Panc1 (cell line): Measurements from ENCODE around the gene UBE2QL1. TPM values are rescaled to one million over a fixed set of nuclear protein-coding genes. Genes with fewer than 3 reads are reported as not detected.

ENCODE experiments used
- ATAC-seq: fragments of 200-7000 bp; cut with Tn5 transposase; 2 replicates; pipeline ENCODE4 v1.9.1; 2020; ENCODE audit warnings: mild to moderate bottlenecking, moderate library complexity
- BruUV-seq: library from RNA; stranded (reverse); fragments of 400-500 nt; replicated peaks from 2 replicates; lab custom pipeline; 2021; lab: Mats Ljungman, UMichigan
- CTCF ChIA-PET: fragments of 300-600 bp; sonication (Branson Sonifier 250); formaldehyde crosslinking; loops from one replicate; lab custom pipeline; 2022; ENCODE audit warnings: antibody characterized with exemption; lab: Charles Lee
- POLR2A ChIA-PET: fragments of 300-600 bp; sonication (Branson Sonifier 250); formaldehyde crosslinking; loops from one replicate; lab custom pipeline; 2022; ENCODE audit warnings: antibody characterized with exemption; lab: Charles Lee
- DNase-seq: peaks from one replicate; pipeline ENCODE4 v3.0.0-alpha.2; 2010; ENCODE audit warnings: low read depth, low spot score
- H3K27ac ChIP-seq: 2 replicates; pipeline ENCODE4 v1.5.1; 2011; ENCODE audit warnings: mild to moderate bottlenecking, low read length, inconsistent platforms
- H3K27me3 ChIP-seq: fragments of 200-500 bp; sonication (Bioruptor generic); 2 replicates; pipeline ENCODE4 v1.6.0; 2014; ENCODE audit warnings: low read length, inconsistent platforms; ENCODE audit not compliant: control insufficient read depth, insufficient read depth
- H3K36me3 ChIP-seq: fragments of 200-500 bp; sonication (Bioruptor generic); 2 replicates; pipeline ENCODE4 v1.5.1; 2014; ENCODE audit warnings: inconsistent platforms, mild to moderate bottlenecking, low read length, moderate library complexity; ENCODE audit not compliant: control insufficient read depth, insufficient read depth
- H3K4me1 ChIP-seq: 2 replicates; pipeline ENCODE4 v1.5.1; 2011; ENCODE audit warnings: inconsistent platforms, mild to moderate bottlenecking, low read length, moderate library complexity; ENCODE audit not compliant: control insufficient read depth, insufficient read depth
- H3K4me3 ChIP-seq, 2 experiments: 2 replicates each; pipeline ENCODE4 v1.5.1; 2011 to 2012; ENCODE audit warnings: low read depth in 2 of 2, low read length in 2 of 2, mild to moderate bottlenecking in 2 of 2, inconsistent platforms in 1 of 2, moderate library complexity in 1 of 2
- H3K9me3 ChIP-seq: fragments of 200-500 bp; sonication (Bioruptor generic); 2 replicates; pipeline ENCODE4 v1.5.1; 2014; ENCODE audit warnings: low read depth, mild to moderate bottlenecking, inconsistent platforms, low read length, moderate library complexity; ENCODE audit not compliant: control insufficient read depth, insufficient read depth
- CTCF ChIP-seq: fragments of 450-650 bp; IDR thresholded peaks from 2 replicates; pipeline ENCODE4 v1.5.1; 2017; ENCODE audit warnings: mild to moderate bottlenecking
- POLR2AphosphoS5 ChIP-seq: IDR thresholded peaks from 2 replicates; pipeline ENCODE4 v1.6.1; 2012; ENCODE audit warnings: mild to moderate bottlenecking, low read depth, low read length, moderate library complexity
- SIN3A ChIP-seq: IDR thresholded peaks from 2 replicates; pipeline ENCODE4 v1.6.1; 2012; ENCODE audit warnings: low read depth, mild to moderate bottlenecking, low read length, moderate library complexity, borderline replicate concordance; ENCODE audit not compliant: insufficient read depth
- TCF7L2 ChIP-seq: IDR thresholded peaks from 2 replicates; pipeline ENCODE4 v1.6.1; 2011; ENCODE audit warnings: mild to moderate bottlenecking, low read depth, low read length, inconsistent platforms
- in situ Hi-C: cut with HindIII; loops from 2 replicates; pipeline ENCODE4 v1.10.0; 2016; ENCODE audit warnings: low sequenced_read_pairs, low pct_unique_long_range_greater_than_20kb
- intact Hi-C: fragments of 100-400 bp; cut with micrococcal nuclease; formaldehyde crosslinking; loops from one replicate; pipeline ENCODE4 v1.10.0; 2022; ENCODE audit not compliant: unreplicated experiment
- total RNA-seq: library from RNA; stranded (reverse); gene quantifications from one replicate; pipeline ENCODE4 v1.2.1, GENCODE V29; 2021; ENCODE audit not compliant: unreplicated experiment
- TF ChIP-seq, protein P1 (sequence below), 2 experiments: IDR thresholded peaks; 2 replicates each; pipeline ENCODE4 v1.6.1; 2011 to 2012; ENCODE audit warnings: low read depth in 2 of 2, control low read depth in 1 of 2, low read length in 1 of 2, mild to moderate bottlenecking in 1 of 2, moderate library complexity in 1 of 2; ENCODE audit not compliant: insufficient read depth in 1 of 2

UBE2QL1 gene
- total RNA-seq, 1 experiment from 2014 or later = not detected

GRCh38 chr5:6475626-6476312 is 27.1 kb downstream of the UBE2QL1 start:
- intact Hi-C loops (no loop called here), in situ Hi-C loops (no loop called here)
- ChIA-PET POLR2A (no interaction called here), CTCF (no interaction called here)
- BruUV-seq = no TSS peak
- no peak overlapping the region for H3K27ac ChIP-seq
- ATAC-seq (no peak), DNase-seq (no peak)
- H3K4me3 ChIP-seq = no peak overlapping the region
- H3K27me3 ChIP-seq = peaks cover 2% of the 10 kb centered on the region; the same call in 1 of the 2 replicates
- no peak for TF ChIP-seq POLR2AphosphoS5
- TF ChIP-seq, protein P1, sequence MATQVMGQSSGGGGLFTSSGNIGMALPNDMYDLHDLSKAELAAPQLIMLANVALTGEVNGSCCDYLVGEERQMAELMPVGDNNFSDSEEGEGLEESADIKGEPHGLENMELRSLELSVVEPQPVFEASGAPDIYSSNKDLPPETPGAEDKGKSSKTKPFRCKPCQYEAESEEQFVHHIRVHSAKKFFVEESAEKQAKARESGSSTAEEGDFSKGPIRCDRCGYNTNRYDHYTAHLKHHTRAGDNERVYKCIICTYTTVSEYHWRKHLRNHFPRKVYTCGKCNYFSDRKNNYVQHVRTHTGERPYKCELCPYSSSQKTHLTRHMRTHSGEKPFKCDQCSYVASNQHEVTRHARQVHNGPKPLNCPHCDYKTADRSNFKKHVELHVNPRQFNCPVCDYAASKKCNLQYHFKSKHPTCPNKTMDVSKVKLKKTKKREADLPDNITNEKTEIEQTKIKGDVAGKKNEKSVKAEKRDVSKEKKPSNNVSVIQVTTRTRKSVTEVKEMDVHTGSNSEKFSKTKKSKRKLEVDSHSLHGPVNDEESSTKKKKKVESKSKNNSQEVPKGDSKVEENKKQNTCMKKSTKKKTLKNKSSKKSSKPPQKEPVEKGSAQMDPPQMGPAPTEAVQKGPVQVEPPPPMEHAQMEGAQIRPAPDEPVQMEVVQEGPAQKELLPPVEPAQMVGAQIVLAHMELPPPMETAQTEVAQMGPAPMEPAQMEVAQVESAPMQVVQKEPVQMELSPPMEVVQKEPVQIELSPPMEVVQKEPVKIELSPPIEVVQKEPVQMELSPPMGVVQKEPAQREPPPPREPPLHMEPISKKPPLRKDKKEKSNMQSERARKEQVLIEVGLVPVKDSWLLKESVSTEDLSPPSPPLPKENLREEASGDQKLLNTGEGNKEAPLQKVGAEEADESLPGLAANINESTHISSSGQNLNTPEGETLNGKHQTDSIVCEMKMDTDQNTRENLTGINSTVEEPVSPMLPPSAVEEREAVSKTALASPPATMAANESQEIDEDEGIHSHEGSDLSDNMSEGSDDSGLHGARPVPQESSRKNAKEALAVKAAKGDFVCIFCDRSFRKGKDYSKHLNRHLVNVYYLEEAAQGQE (IDR thresholded peaks at IDR 0.05; ENCODE audit: insufficient read depth in 1 of 2, low read depth in 2 of 2, low read length in 1 of 2) = no peak
- no peak for TF ChIP-seq CTCF
- TF ChIP-seq TCF7L2 = no peak
- no peak for TF ChIP-seq SIN3A
- H3K4me1 ChIP-seq = no peaks in the 10 kb centered on the region
- H3K9me3 ChIP-seq = no peaks in the 10 kb centered on the region
- no peaks in the 10 kb centered on the region for H3K36me3 ChIP-seq

DNA sequence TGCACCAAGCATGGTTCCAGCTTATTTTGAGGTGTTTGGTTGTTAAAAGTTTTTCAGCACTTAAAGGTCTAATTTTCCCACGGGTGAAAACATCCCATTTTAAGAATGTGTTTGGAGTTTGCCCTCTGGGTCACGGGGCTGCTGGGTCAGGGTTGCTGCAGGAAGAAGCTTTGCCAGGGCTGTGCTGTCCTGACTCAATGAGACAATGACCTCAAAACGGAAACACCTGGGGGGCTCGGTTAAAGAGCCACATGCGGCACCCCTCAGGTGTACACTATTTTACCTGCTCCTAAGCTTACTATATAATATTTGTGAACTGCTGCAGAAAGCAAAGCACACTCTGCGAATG is 27.6 kb downstream of the UBE2QL1 start:
- Histone ChIP-seq H3K9me3 (no peaks in the 10 kb centered on the region), H3K4me3 (no peak overlapping the region), H3K4me1 (no peaks in the 10 kb centered on the region), H3K27ac (no peak overlapping the region), H3K36me3 (no peaks in the 10 kb centered on the region), H3K27me3 (peaks cover 2% of the 10 kb centered on the region; the same call in 1 of the 2 replicates)
- no TSS peak for BruUV-seq
- intact Hi-C loops = no loop called here
- DNase-seq (no peak), ATAC-seq (no peak)
- in situ Hi-C loops = no loop called here
- TF ChIP-seq TCF7L2 (no peak), POLR2AphosphoS5 (no peak), SIN3A (no peak), CTCF (no peak)
- TF ChIP-seq, protein P1 (IDR thresholded peaks at IDR 0.05; ENCODE audit: insufficient read depth in 1 of 2, low read depth in 2 of 2, low read length in 1 of 2) = no peak
- CTCF ChIA-PET = no interaction called here
- POLR2A ChIA-PET = no interaction called here
